Ovary (tissue), 3 donors: Measurements from ENCODE around the gene SLC5A2.

Experiments
- CTCF ChIP-seq, 3 donors: fragments of 450-650 bp in 2 of 3; fragments of 200-600 bp in 1 of 3; IDR thresholded peaks; one replicate each; pipeline versions ENCODE4 v1.5.1 to v1.8.0; 2016 to 2022; ENCODE audit warnings: antibody characterized with exemption in 3 of 3, mild to moderate bottlenecking in 1 of 3
- EP300 ChIP-seq: sonication (generic); formaldehyde crosslinking; IDR thresholded peaks from one replicate; pipeline ENCODE4 v1.6.1; 2017; ENCODE audit warnings: antibody characterized with exemption
- POLR2A ChIP-seq: fragments of 450-650 bp; IDR thresholded peaks from one replicate; pipeline ENCODE4 v1.6.1; 2017; ENCODE audit warnings: antibody characterized with exemption, mild to moderate bottlenecking, moderate library complexity
- donor health status: DM: no; HTN: no; CAD: no.

- TF ChIP-seq CTCF (IDR thresholded peaks at IDR 0.05) (peak; percentile 59 to 84 (median 59)), POLR2A (peak; percentile 39), EP300 (no peak)
Measured at GRCh38 chr16:31472709-31473203, 10.2 kb upstream of the SLC5A2 start.
